ENCODE measurements around the gene CCNYL1.

Gene CCNYL1

GRCh38 chr2:207801259-207801658 is 89.8 kb downstream of the CCNYL1 start:
- DNase-seq = no peak

- no peak for DNase-seq
These were observed 91.2 kb downstream of the CCNYL1 start for GRCh38 chr2:207802650-207803049.

All from stimulated activated naive CD4-positive, alpha-beta T cell treated with Interleukin-2 at 50 U/mL for 16 hours (primary cell).